Measurements from ENCODE around the gene DCP1A.
"Not testable (repeated sequence)": the region's sequence is repeated elsewhere in the genome, so short reads cannot be mapped to it uniquely, and the experiment has no call there.

DCP1A gene

DNA sequence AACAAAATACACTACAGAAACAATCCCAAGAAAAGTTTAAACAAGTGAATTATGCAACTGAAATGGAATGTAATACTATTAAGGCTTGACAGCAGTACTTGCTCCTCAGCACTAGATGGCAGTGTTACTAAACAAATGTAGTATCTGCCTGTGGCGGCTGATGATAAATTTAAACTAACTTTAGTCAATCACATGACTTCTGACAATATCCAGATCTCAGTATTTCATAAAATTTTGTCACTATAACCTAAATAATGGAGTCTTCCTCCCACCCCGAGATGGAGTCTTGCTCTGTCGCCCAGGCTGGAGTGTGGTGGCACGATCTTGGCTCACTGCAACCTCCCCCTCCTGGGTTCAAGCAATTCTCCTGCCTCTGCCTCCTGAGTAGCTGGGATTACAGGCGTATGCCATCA, 47.7 kb downstream of the DCP1A start:
- H3K4me1 ChIP-seq (ENCODE audit: control insufficient read depth, insufficient read depth, low read depth, low read length); H3K4me2 ChIP-seq (ENCODE audit: low read length, poor library complexity, severe bottlenecking); H3K23ac ChIP-seq (ENCODE audit: low read length in 2 of 2); H3K9me3 ChIP-seq (ENCODE audit: control insufficient read depth, low read length); H2BK120ac ChIP-seq (ENCODE audit: low read depth, low read length); H2BK5ac ChIP-seq (ENCODE audit: low read depth, low read length, poor library complexity, severe bottlenecking); H2AFZ ChIP-seq (ENCODE audit: low read depth, low read length); H3K18ac ChIP-seq (ENCODE audit: low read depth in 1 of 2, low read length in 2 of 2); H3K4me3 ChIP-seq (ENCODE audit: insufficient read depth in 1 of 2, low read depth in 1 of 2, low read length in 2 of 2); H4K8ac ChIP-seq (ENCODE audit: low read length); H4K91ac ChIP-seq (ENCODE audit: low read length); H3K14ac ChIP-seq (ENCODE audit: low read length in 2 of 2); H2BK15ac ChIP-seq (ENCODE audit: low read depth, poor library complexity, severe bottlenecking); H2AK5ac ChIP-seq (ENCODE audit: low read length, severe bottlenecking); H3K27me3 ChIP-seq (ENCODE audit: control insufficient read depth in 1 of 2, insufficient read depth in 1 of 2, low read length in 2 of 2); H2BK12ac ChIP-seq (ENCODE audit: low read length in 2 of 2); H3K4ac ChIP-seq (ENCODE audit: low read depth in 1 of 2, low read length in 2 of 2); H3K27ac ChIP-seq (ENCODE audit: low read length, poor library complexity, severe bottlenecking): not testable (repeated sequence)
- Histone ChIP-seq H3K9ac (ENCODE audit: low read length) (peak overlapping the region; percentile 34), H3K79me1 (replicated peaks; ENCODE audit: low read length, poor library complexity, severe bottlenecking) (peaks cover 15% of the 10 kb centered on the region), H3K36me3 (ENCODE audit: control insufficient read depth in 1 of 2, insufficient read depth in 2 of 2, low read depth in 1 of 2, low read length in 2 of 2) (peaks cover 25 to 74% of the 10 kb centered on the region in 2 experiments)
- WGBS, result 57% methylated on average over 5 of the region's 5 CpGs
- DNase-seq, result peak; percentile 71

DNA sequence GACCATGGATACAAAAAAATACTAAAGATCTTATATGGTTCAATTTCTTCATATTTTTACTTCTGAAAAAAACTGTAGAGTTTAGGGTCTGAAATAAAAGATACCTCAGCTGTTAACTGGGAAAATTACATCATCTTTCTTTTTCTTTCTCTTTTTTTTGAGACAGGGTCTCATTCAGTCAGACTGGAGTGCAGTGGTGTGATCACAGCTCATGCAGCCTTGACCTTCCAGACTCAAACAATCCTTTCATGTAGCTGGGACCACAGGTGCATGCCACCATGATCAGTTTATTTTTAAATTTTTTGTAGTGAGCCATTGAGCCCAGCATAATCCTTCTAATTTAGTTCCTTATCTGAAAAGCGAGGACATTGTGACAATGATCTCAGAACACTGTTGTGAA, 51.9 kb downstream of the DCP1A start:
- H3K79me1 ChIP-seq (replicated peaks; ENCODE audit: low read length, poor library complexity, severe bottlenecking), result peaks cover 20% of the 10 kb centered on the region
- no peak for DNase-seq
- H3K23ac ChIP-seq (ENCODE audit: low read length in 2 of 2), result no peak overlapping the region
- H3K9ac ChIP-seq (ENCODE audit: low read length), result no peak overlapping the region
- no peak overlapping the region for H3K18ac ChIP-seq (ENCODE audit: low read depth in 1 of 2, low read length in 2 of 2)
- no peaks in the 10 kb centered on the region for H3K27me3 ChIP-seq (ENCODE audit: control insufficient read depth in 1 of 2, insufficient read depth in 1 of 2, low read length in 2 of 2)
- peaks cover 22 to 73% of the 10 kb centered on the region in 2 experiments for H3K36me3 ChIP-seq (ENCODE audit: control insufficient read depth in 1 of 2, insufficient read depth in 2 of 2, low read depth in 1 of 2, low read length in 2 of 2)
- peaks cover 1% of the 10 kb centered on the region for H3K4me1 ChIP-seq (ENCODE audit: control insufficient read depth, insufficient read depth, low read depth, low read length)
- H2BK120ac ChIP-seq (ENCODE audit: low read depth, low read length), result no peak overlapping the region
- H2BK5ac ChIP-seq (ENCODE audit: low read depth, low read length, poor library complexity, severe bottlenecking), result no peak overlapping the region
- no peak overlapping the region for H3K4me3 ChIP-seq (ENCODE audit: insufficient read depth in 1 of 2, low read depth in 1 of 2, low read length in 2 of 2)
- no peak overlapping the region for H2BK12ac ChIP-seq (ENCODE audit: low read length in 2 of 2)
- H4K91ac ChIP-seq (ENCODE audit: low read length), result no peak overlapping the region
- H3K27ac ChIP-seq (ENCODE audit: low read length, poor library complexity, severe bottlenecking), result no peak overlapping the region
- no peak overlapping the region for H4K8ac ChIP-seq (ENCODE audit: low read length)
- H3K14ac ChIP-seq (ENCODE audit: low read length in 2 of 2), result no peak overlapping the region
- H3K4ac ChIP-seq (ENCODE audit: low read depth in 1 of 2, low read length in 2 of 2), result no peak overlapping the region
- H2AK5ac ChIP-seq (ENCODE audit: low read length, severe bottlenecking), result no peak overlapping the region
- H3K4me2 ChIP-seq (ENCODE audit: low read length, poor library complexity, severe bottlenecking), result no peak overlapping the region
- WGBS, result no CpG with 5 or more reads among the region's 1 CpG
- H2AFZ ChIP-seq (ENCODE audit: low read depth, low read length), result no peak overlapping the region
- no peaks in the 10 kb centered on the region for H3K9me3 ChIP-seq (ENCODE audit: control insufficient read depth, low read length)
- H2BK15ac ChIP-seq (ENCODE audit: low read depth, poor library complexity, severe bottlenecking), result no peak overlapping the region

DNA sequence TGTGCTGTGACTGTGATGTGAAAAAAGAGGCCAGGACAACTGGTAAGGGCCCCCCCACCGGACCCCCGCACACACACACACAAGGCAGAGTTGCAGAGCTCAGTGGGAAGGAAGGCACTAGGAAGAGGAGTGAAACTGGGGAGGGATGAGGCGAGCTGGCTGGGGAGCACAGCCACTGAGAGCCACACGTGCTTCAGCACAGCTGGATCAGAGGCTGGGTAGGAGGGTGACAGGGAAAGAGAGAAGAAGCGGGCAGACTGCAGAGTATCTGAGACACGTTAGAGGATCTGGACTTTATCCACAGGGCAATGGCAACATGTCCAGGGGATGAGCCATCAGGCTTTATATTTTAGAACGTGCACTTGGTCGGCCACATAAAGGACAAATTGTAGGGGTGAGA, 53.5 kb downstream of the DCP1A start:
- H2BK12ac ChIP-seq (ENCODE audit: low read length in 2 of 2), result no peak overlapping the region
- DNase-seq, result no peak
- no peaks in the 10 kb centered on the region for H3K9me3 ChIP-seq (ENCODE audit: control insufficient read depth, low read length)
- H2AFZ ChIP-seq (ENCODE audit: low read depth, low read length), result no peak overlapping the region
- WGBS, result 94% methylated on average over 8 of the region's 8 CpGs
- no peaks in the 10 kb centered on the region for H3K27me3 ChIP-seq (ENCODE audit: control insufficient read depth in 1 of 2, insufficient read depth in 1 of 2, low read length in 2 of 2)
- no peak overlapping the region for H3K23ac ChIP-seq (ENCODE audit: low read length in 2 of 2)
- H3K4me3 ChIP-seq (ENCODE audit: insufficient read depth in 1 of 2, low read depth in 1 of 2, low read length in 2 of 2), result no peak overlapping the region
- H3K4me2 ChIP-seq (ENCODE audit: low read length, poor library complexity, severe bottlenecking), result no peak overlapping the region
- H3K18ac ChIP-seq (ENCODE audit: low read depth in 1 of 2, low read length in 2 of 2), result no peak overlapping the region
- H4K8ac ChIP-seq (ENCODE audit: low read length), result no peak overlapping the region
- H3K14ac ChIP-seq (ENCODE audit: low read length in 2 of 2), result no peak overlapping the region
- no peak overlapping the region for H3K4ac ChIP-seq (ENCODE audit: low read depth in 1 of 2, low read length in 2 of 2)
- H3K4me1 ChIP-seq (ENCODE audit: control insufficient read depth, insufficient read depth, low read depth, low read length), result no peaks in the 10 kb centered on the region
- H3K36me3 ChIP-seq (ENCODE audit: control insufficient read depth in 1 of 2, insufficient read depth in 2 of 2, low read depth in 1 of 2, low read length in 2 of 2), result peaks cover 25 to 78% of the 10 kb centered on the region in 2 experiments
- no peak overlapping the region for H2BK15ac ChIP-seq (ENCODE audit: low read depth, poor library complexity, severe bottlenecking)
- H3K27ac ChIP-seq (ENCODE audit: low read length, poor library complexity, severe bottlenecking), result no peak overlapping the region
- no peak overlapping the region for H2BK120ac ChIP-seq (ENCODE audit: low read depth, low read length)
- peaks cover 24% of the 10 kb centered on the region for H3K79me1 ChIP-seq (replicated peaks; ENCODE audit: low read length, poor library complexity, severe bottlenecking)
- H4K91ac ChIP-seq (ENCODE audit: low read length), result no peak overlapping the region
- no peak overlapping the region for H3K9ac ChIP-seq (ENCODE audit: low read length)
- no peak overlapping the region for H2AK5ac ChIP-seq (ENCODE audit: low read length, severe bottlenecking)
- H2BK5ac ChIP-seq (ENCODE audit: low read depth, low read length, poor library complexity, severe bottlenecking), result no peak overlapping the region

DNA sequence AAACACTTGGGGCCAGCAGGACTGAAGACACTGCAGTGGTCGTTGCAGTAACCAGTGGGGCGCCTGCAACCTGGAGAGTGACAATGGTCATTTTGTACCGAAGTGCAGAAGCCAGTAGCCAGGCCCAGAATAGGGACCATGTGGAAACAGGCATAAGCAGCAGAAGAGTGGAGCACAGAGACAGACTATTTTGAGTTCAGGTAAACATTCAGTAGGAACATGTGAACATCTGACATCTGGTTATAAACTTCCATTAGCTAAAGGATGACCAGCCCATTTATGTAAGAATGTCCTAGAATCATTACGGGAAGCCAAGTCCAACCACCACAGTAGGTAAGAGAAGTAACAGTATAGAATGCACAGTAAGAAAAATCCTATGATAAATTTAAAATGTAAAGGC, 59.1 kb downstream of the DCP1A start:
- H3K4ac ChIP-seq (ENCODE audit: low read depth in 1 of 2, low read length in 2 of 2), result no peak overlapping the region
- no peak overlapping the region for H2AK5ac ChIP-seq (ENCODE audit: low read length, severe bottlenecking)
- no peak overlapping the region for H3K23ac ChIP-seq (ENCODE audit: low read length in 2 of 2)
- peaks cover 22 to 84% of the 10 kb centered on the region in 2 experiments for H3K36me3 ChIP-seq (ENCODE audit: control insufficient read depth in 1 of 2, insufficient read depth in 2 of 2, low read depth in 1 of 2, low read length in 2 of 2)
- H3K9ac ChIP-seq (ENCODE audit: low read length), result no peak overlapping the region
- H2AFZ ChIP-seq (ENCODE audit: low read depth, low read length), result no peak overlapping the region
- no peak overlapping the region for H3K18ac ChIP-seq (ENCODE audit: low read depth in 1 of 2, low read length in 2 of 2)
- 86% methylated on average over 3 of the region's 4 CpGs for WGBS
- no peak overlapping the region for H4K91ac ChIP-seq (ENCODE audit: low read length)
- H2BK15ac ChIP-seq (ENCODE audit: low read depth, poor library complexity, severe bottlenecking), result no peak overlapping the region
- no peaks in the 10 kb centered on the region for H3K4me1 ChIP-seq (ENCODE audit: control insufficient read depth, insufficient read depth, low read depth, low read length)
- no peaks in the 10 kb centered on the region for H3K27me3 ChIP-seq (ENCODE audit: control insufficient read depth in 1 of 2, insufficient read depth in 1 of 2, low read length in 2 of 2)
- H2BK12ac ChIP-seq (ENCODE audit: low read length in 2 of 2), result no peak overlapping the region
- DNase-seq, result peak; percentile 18
- H3K14ac ChIP-seq (ENCODE audit: low read length in 2 of 2), result no peak overlapping the region
- H3K9me3 ChIP-seq (ENCODE audit: control insufficient read depth, low read length), result no peaks in the 10 kb centered on the region
- no peak overlapping the region for H4K8ac ChIP-seq (ENCODE audit: low read length)
- H3K27ac ChIP-seq (ENCODE audit: low read length, poor library complexity, severe bottlenecking), result no peak overlapping the region
- no peak overlapping the region for H3K4me3 ChIP-seq (ENCODE audit: insufficient read depth in 1 of 2, low read depth in 1 of 2, low read length in 2 of 2)
- no peak overlapping the region for H2BK5ac ChIP-seq (ENCODE audit: low read depth, low read length, poor library complexity, severe bottlenecking)
- no peak overlapping the region for H3K4me2 ChIP-seq (ENCODE audit: low read length, poor library complexity, severe bottlenecking)
- H3K79me1 ChIP-seq (replicated peaks; ENCODE audit: low read length, poor library complexity, severe bottlenecking), result peaks cover 13% of the 10 kb centered on the region
- no peak overlapping the region for H2BK120ac ChIP-seq (ENCODE audit: low read depth, low read length)
